SK-N-SH (cell line): ENCODE data around the gene TICRR. TPM values are rescaled to one million over a fixed set of nuclear protein-coding genes. Genes with fewer than 3 reads are reported as not detected.

Source experiments
- CTCF ChIA-PET: fragments of 300-600, 350-600 bp; formaldehyde crosslinking; extraction: SDS; loops from one replicate; lab custom pipeline; 2021; lab: Yijun Ruan, JAX
- POLR2A ChIA-PET: fragments of 350-600 bp; sonication (Branson Sonifier 250); formaldehyde crosslinking; extraction: SDS; loops from one replicate; lab custom pipeline; 2020; ENCODE audit warnings: antibody characterized with exemption, inconsistent platforms; lab: Yijun Ruan, JAX
- DNase-seq: peaks from one replicate; pipeline ENCODE4 v3.0.0; 2012
- H2AFZ ChIP-seq: fragments of 200-600 bp; sonication (generic); 2 replicates; pipeline ENCODE4 v1.8.1; 2016; ENCODE audit warnings: antibody characterized with exemption, mild to moderate bottlenecking, low read depth
- H3F3A ChIP-seq: fragments of 200-600 bp; sonication (generic); replicated peaks from 2 replicates; pipeline ENCODE3; 2016; ENCODE audit warnings: antibody characterized with exemption, mild to moderate bottlenecking; ENCODE audit not compliant: insufficient read depth
- H3K27ac ChIP-seq, 2 experiments: fragments of 200-500 bp in 1 of 2; fragments of 200-600 bp in 1 of 2; sonication (Bioruptor generic) in 1 of 2; sonication (generic), shearing (Covaris generic) in 1 of 2; 2 replicates each; pipeline versions ENCODE4 v1.5.1 to v1.6.1; 2014 to 2016; ENCODE audit warnings: low read depth in 2 of 2, inconsistent platforms in 1 of 2, low read length in 1 of 2, mild to moderate bottlenecking in 1 of 2, mixed read lengths in 1 of 2
- H3K27me3 ChIP-seq: fragments of 200-600 bp; sonication (generic), shearing (Covaris generic); 2 replicates; pipeline ENCODE4 v1.6.1; 2016; ENCODE audit warnings: mixed run types; ENCODE audit not compliant: insufficient read depth
- H3K36me3 ChIP-seq, 2 experiments: fragments of 200-500 bp in 1 of 2; fragments of 200-600 bp in 1 of 2; sonication (Bioruptor generic) in 1 of 2; sonication (generic) in 1 of 2; replicated peaks in 1 of 2; 2 replicates each; pipeline versions ENCODE3 to v1.5.1; 2014 to 2016; ENCODE audit warnings: low read length in 1 of 2, mild to moderate bottlenecking in 1 of 2; ENCODE audit not compliant: insufficient read depth in 2 of 2, control insufficient read depth in 1 of 2
- H3K4me1 ChIP-seq, 2 experiments: fragments of 200-500 bp in 1 of 2; fragments of 200-600 bp in 1 of 2; sonication (Bioruptor generic) in 1 of 2; sonication (generic), shearing (Covaris generic) in 1 of 2; 2 replicates each; pipeline versions ENCODE4 v1.5.1 to v1.6.1; 2014 to 2016; ENCODE audit warnings: low read depth in 1 of 2, low read length in 1 of 2, mixed run types in 1 of 2; ENCODE audit not compliant: insufficient read depth in 2 of 2, control insufficient read depth in 1 of 2
- H3K4me2 ChIP-seq: fragments of 200-600 bp; sonication (generic), shearing (Covaris generic); 2 replicates; pipeline ENCODE4 v1.6.1; 2017; ENCODE audit warnings: mixed run types
- H3K4me3 ChIP-seq, 2 experiments: fragments of 200-500 bp in 1 of 2; fragments of 200-600 bp in 1 of 2; sonication (Bioruptor generic) in 1 of 2; sonication (generic), shearing (Covaris generic) in 1 of 2; 2 replicates each; pipeline versions ENCODE4 v1.5.1 to v1.8.1; 2014 to 2016; ENCODE audit warnings: low read depth in 2 of 2, inconsistent platforms in 1 of 2, low read length in 1 of 2, mild to moderate bottlenecking in 1 of 2, mixed read lengths in 1 of 2, moderate library complexity in 1 of 2
- H3K79me2 ChIP-seq: fragments of 200-600 bp; sonication (generic); 2 replicates; pipeline ENCODE4 v1.8.1; 2017; ENCODE audit warnings: mild to moderate bottlenecking; ENCODE audit not compliant: insufficient read depth
- H3K9ac ChIP-seq: fragments of 200-600 bp; sonication (generic); 2 replicates; pipeline ENCODE4 v1.6.1; 2017; ENCODE audit warnings: mixed run types
- H3K9me2 ChIP-seq: fragments of 200-600 bp; sonication (generic); 2 replicates; pipeline ENCODE4 v1.6.1; 2017; ENCODE audit warnings: mixed run types
- H3K9me3 ChIP-seq: fragments of 200-600 bp; sonication (generic); 2 replicates; pipeline ENCODE4 v1.6.1; 2017; ENCODE audit warnings: mixed run types, mild to moderate bottlenecking, moderate library complexity
- H4K20me1 ChIP-seq: fragments of 200-600 bp; sonication (generic); 2 replicates; pipeline ENCODE4 v1.6.1; 2017; ENCODE audit warnings: mild to moderate bottlenecking, mixed run types; ENCODE audit not compliant: insufficient read depth
- CHD2 ChIP-seq: fragments of 150-350 bp; IDR thresholded peaks from 2 replicates; pipeline ENCODE4 v1.6.1; 2018; ENCODE audit warnings: low read length; ENCODE audit not compliant: partially characterized antibody
- CTCF ChIP-seq: fragments of 200-600 bp; sonication (generic); IDR thresholded peaks from 2 replicates; pipeline ENCODE4 v1.6.1; 2017; ENCODE audit warnings: antibody characterized with exemption, mild to moderate bottlenecking, moderate library complexity
- ELF1 ChIP-seq: IDR thresholded peaks from 2 replicates; pipeline ENCODE4 v1.4.0; 2012
- FOXJ3 ChIP-seq: sonication (generic); formaldehyde crosslinking; IDR thresholded peaks from 2 replicates; pipeline ENCODE4 v1.5.1; 2020; ENCODE audit warnings: mild to moderate bottlenecking, missing genetic modification reagents
- FOXM1 ChIP-seq: IDR thresholded peaks from 2 replicates; pipeline ENCODE4 v1.4.0; 2012; ENCODE audit warnings: low read depth, mild to moderate bottlenecking
- GABPA ChIP-seq: IDR thresholded peaks from 2 replicates; pipeline ENCODE4 v1.4.0; 2012; ENCODE audit warnings: low read depth, mild to moderate bottlenecking
- MAX ChIP-seq: IDR thresholded peaks from 2 replicates; pipeline ENCODE4 v1.4.0; 2012; ENCODE audit warnings: low read depth
- NFIC ChIP-seq: IDR thresholded peaks from 2 replicates; pipeline ENCODE4 v1.4.0; 2012; ENCODE audit warnings: borderline replicate concordance
- RCOR1 ChIP-seq: fragments of 150-350 bp; IDR thresholded peaks from 2 replicates; pipeline ENCODE4 v1.6.1; 2017; ENCODE audit warnings: antibody characterized with exemption, low read length
- RFX5 ChIP-seq: IDR thresholded peaks from 2 replicates; pipeline ENCODE4 v1.6.1; 2012; ENCODE audit warnings: mild to moderate bottlenecking, improper control_type of control experiment, low read length
- SIN3A ChIP-seq: IDR thresholded peaks from 2 replicates; pipeline ENCODE4 v1.6.1; 2012; ENCODE audit warnings: low read depth, mild to moderate bottlenecking, low read length, moderate library complexity, borderline replicate concordance
- SMC3 ChIP-seq: IDR thresholded peaks from 2 replicates; pipeline ENCODE4 v1.6.1; 2012; ENCODE audit warnings: low read depth, low read length, improper control_type of control experiment
- TCF12 ChIP-seq: IDR thresholded peaks from 2 replicates; pipeline ENCODE4 v1.4.0; 2012
- TEAD4 ChIP-seq: IDR thresholded peaks from 2 replicates; pipeline ENCODE4 v1.4.0; 2012; ENCODE audit warnings: mild to moderate bottlenecking, borderline replicate concordance; ENCODE audit not compliant: insufficient read depth
- YY1 ChIP-seq: IDR thresholded peaks from 2 replicates; pipeline ENCODE4 v1.4.0; 2012; ENCODE audit warnings: low read depth, mild to moderate bottlenecking
- WGBS: methylation state at CpG from one replicate; pipeline ENCODE4 v1.1.6; 2017; ENCODE audit warnings: low lambda C conversion rate; 5-methylcytosine and 5-hydroxymethylcytosine counted together
- polyA plus RNA-seq, 3 experiments: library from polyadenylated mRNA; depleted of rRNA; stranded (reverse); fragments of >200 nt; gene quantifications; 2 replicates each; pipeline ENCODE4 v1.2.3, GENCODE V29; 2012
- TF ChIP-seq, protein P1 (sequence below): IDR thresholded peaks from 2 replicates; pipeline ENCODE4 v1.4.0; 2012; ENCODE audit warnings: low read depth, borderline replicate concordance
- TF ChIP-seq, protein P2 (sequence below): IDR thresholded peaks from 2 replicates; pipeline ENCODE4 v1.6.1; 2012; ENCODE audit warnings: mild to moderate bottlenecking, low read depth, low read length, moderate library complexity
- TF ChIP-seq, protein P3 (sequence below): IDR thresholded peaks from 2 replicates; pipeline ENCODE4; 2012

Gene TICRR
- polyA plus RNA-seq, 1 of the 3 experiments (the other 2 are of a cell fraction): 3.2 TPM

GRCh38 chr15:89668171-89668570 lies 92.9 kb downstream of the TICRR start:
- CTCF ChIA-PET: interaction anchor here (1.7 kb wide), 1 partner anchor 21 kb away, joined by 8 read pairs; no protein-coding TSS in a partner anchor
- Histone ChIP-seq H3K9ac (no peak overlapping the region), H3K27ac (no peak overlapping the region), H3K4me3 (no peak overlapping the region), H3F3A (peaks cover 9% of the 10 kb centered on the region), H3K9me2 (no peaks in the 10 kb centered on the region), H3K79me2 (no peaks in the 10 kb centered on the region), H3K4me1 (peaks cover 1 to 25% of the 10 kb centered on the region in 2 experiments; a peak in 2 of 4 replicates), H3K27me3 (no peaks in the 10 kb centered on the region), H4K20me1 (no peaks in the 10 kb centered on the region), H2AFZ (no peak overlapping the region), H3K4me2 (no peak overlapping the region), H3K9me3 (no peaks in the 10 kb centered on the region), H3K36me3 (no peaks in the 10 kb centered on the region)
- POLR2A ChIA-PET: no interaction called here
- TF ChIP-seq CTCF (no peak), FOXM1 (no peak)
- no peak for DNase-seq
- 96% methylated on average over 3 of the region's 3 CpGs for WGBS

- peaks cover 7% of the 10 kb centered on the region for H3F3A ChIP-seq
- 76% methylated on average over 9 of the region's 9 CpGs for WGBS
- TF ChIP-seq, protein P1, sequence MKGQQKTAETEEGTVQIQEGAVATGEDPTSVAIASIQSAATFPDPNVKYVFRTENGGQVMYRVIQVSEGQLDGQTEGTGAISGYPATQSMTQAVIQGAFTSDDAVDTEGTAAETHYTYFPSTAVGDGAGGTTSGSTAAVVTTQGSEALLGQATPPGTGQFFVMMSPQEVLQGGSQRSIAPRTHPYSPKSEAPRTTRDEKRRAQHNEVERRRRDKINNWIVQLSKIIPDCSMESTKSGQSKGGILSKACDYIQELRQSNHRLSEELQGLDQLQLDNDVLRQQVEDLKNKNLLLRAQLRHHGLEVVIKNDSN: no peak
- TF ChIP-seq, protein P2, sequence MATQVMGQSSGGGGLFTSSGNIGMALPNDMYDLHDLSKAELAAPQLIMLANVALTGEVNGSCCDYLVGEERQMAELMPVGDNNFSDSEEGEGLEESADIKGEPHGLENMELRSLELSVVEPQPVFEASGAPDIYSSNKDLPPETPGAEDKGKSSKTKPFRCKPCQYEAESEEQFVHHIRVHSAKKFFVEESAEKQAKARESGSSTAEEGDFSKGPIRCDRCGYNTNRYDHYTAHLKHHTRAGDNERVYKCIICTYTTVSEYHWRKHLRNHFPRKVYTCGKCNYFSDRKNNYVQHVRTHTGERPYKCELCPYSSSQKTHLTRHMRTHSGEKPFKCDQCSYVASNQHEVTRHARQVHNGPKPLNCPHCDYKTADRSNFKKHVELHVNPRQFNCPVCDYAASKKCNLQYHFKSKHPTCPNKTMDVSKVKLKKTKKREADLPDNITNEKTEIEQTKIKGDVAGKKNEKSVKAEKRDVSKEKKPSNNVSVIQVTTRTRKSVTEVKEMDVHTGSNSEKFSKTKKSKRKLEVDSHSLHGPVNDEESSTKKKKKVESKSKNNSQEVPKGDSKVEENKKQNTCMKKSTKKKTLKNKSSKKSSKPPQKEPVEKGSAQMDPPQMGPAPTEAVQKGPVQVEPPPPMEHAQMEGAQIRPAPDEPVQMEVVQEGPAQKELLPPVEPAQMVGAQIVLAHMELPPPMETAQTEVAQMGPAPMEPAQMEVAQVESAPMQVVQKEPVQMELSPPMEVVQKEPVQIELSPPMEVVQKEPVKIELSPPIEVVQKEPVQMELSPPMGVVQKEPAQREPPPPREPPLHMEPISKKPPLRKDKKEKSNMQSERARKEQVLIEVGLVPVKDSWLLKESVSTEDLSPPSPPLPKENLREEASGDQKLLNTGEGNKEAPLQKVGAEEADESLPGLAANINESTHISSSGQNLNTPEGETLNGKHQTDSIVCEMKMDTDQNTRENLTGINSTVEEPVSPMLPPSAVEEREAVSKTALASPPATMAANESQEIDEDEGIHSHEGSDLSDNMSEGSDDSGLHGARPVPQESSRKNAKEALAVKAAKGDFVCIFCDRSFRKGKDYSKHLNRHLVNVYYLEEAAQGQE: no peak
- TF ChIP-seq TCF12: no peak
- no peak for TF ChIP-seq TEAD4
- no peak for TF ChIP-seq SMC3
- TF ChIP-seq, protein P3, sequence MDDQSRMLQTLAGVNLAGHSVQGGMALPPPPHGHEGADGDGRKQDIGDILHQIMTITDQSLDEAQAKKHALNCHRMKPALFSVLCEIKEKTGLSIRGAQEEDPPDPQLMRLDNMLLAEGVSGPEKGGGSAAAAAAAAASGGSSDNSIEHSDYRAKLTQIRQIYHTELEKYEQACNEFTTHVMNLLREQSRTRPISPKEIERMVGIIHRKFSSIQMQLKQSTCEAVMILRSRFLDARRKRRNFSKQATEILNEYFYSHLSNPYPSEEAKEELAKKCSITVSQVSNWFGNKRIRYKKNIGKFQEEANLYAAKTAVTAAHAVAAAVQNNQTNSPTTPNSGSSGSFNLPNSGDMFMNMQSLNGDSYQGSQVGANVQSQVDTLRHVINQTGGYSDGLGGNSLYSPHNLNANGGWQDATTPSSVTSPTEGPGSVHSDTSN: no peak
- TF ChIP-seq GABPA: no peak
- no peak for TF ChIP-seq NFIC
- no peak for TF ChIP-seq MAX
- TF ChIP-seq FOXJ3 (CRISPR knock-in tag): no peak
- TF ChIP-seq RCOR1: no peak
- no peak for TF ChIP-seq ELF1
- TF ChIP-seq SIN3A: no peak
- no peak for TF ChIP-seq RFX5
- no peak for TF ChIP-seq YY1
- TF ChIP-seq CHD2: no peak
- no peak overlapping the region for H3K27ac ChIP-seq
- no peaks in the 10 kb centered on the region for H3K9me2 ChIP-seq
- H2AFZ ChIP-seq: no peak overlapping the region
- H3K4me2 ChIP-seq: no peak overlapping the region
- POLR2A ChIA-PET: no interaction called here
- H4K20me1 ChIP-seq: no peaks in the 10 kb centered on the region
- CTCF ChIA-PET: interaction anchor here (1.7 to 5.4 kb wide), 2 partner anchors 22 kb away, joined by 8 to 36 read pairs; no protein-coding TSS in a partner anchor
- H3K4me3 ChIP-seq: no peak overlapping the region
- no peak for DNase-seq
- peaks cover 0 to 31% of the 10 kb centered on the region in 2 experiments; a peak in 1 of 4 replicates for H3K4me1 ChIP-seq
- H3K9ac ChIP-seq: no peak overlapping the region
- no peaks in the 10 kb centered on the region for H3K36me3 ChIP-seq
- no peaks in the 10 kb centered on the region for H3K27me3 ChIP-seq
- no peaks in the 10 kb centered on the region for H3K9me3 ChIP-seq
- H3K79me2 ChIP-seq: no peaks in the 10 kb centered on the region
Measured at GRCh38 chr15:89669309-89669865, 94.1 kb downstream of the TICRR start.
